H7 (cell line): ENCODE results near the gene MAP7D2. TPM values are rescaled to one million over a fixed set of nuclear protein-coding genes. Genes with fewer than 3 reads are reported as not detected.

Source experiments
- DNase-seq: peaks from one replicate; pipeline ENCODE4 v3.0.0; 2012
- H3K27me3 ChIP-seq: 2 replicates; pipeline ENCODE4 v1.6.0; 2011; ENCODE audit warnings: mild to moderate bottlenecking, low read length; ENCODE audit not compliant: control insufficient read depth, insufficient read depth
- H3K36me3 ChIP-seq: replicated peaks from 2 replicates; pipeline ENCODE4 v1.5.1; 2011; ENCODE audit warnings: low read length; ENCODE audit not compliant: control insufficient read depth, insufficient read depth
- H3K4me3 ChIP-seq: 2 replicates; pipeline ENCODE4 v1.5.1; 2011; ENCODE audit warnings: low read depth, mild to moderate bottlenecking, control low read depth, low read length, moderate library complexity; ENCODE audit not compliant: insufficient read depth
- total RNA-seq: library from RNA; depleted of rRNA; stranded (reverse); fragments of >200 nt; shearing (Covaris generic); gene quantifications from 2 replicates; pipeline ENCODE4 v1.2.3, GENCODE V29; 2014

The MAP7D2 gene
- total RNA-seq, 1 experiment from 2014 or later, result 0.45 TPM

DNA sequence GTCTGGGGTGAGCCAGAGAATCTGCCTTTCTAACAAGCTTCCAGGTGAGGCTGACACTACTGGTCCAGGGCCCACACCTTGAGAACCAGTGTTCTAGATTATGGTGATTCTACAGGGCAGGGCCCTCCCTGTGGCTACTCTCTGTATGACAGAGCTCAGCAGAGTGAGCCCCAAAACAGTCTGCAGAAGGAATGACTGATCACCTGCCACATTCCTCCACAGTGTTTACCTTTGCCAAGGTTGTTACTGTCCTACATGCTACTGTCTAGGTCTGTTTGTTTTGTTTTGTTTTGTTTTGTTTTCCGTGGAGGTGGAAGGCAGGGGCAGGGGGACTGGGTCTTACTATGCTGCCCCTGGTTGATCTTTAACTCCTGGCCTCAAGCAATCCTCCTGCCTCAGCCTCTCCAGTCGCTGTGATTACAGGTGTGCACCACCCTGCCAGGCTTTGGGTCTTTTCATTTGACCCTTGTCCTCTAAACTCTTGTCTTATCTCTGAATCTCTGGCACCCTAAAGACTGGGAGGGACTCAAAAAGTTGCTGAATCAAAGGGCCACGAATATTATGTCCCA is 45.1 kb downstream of the MAP7D2 start:
- H3K27me3 ChIP-seq, result no peaks in the 10 kb centered on the region
- DNase-seq, result no peak

DNA sequence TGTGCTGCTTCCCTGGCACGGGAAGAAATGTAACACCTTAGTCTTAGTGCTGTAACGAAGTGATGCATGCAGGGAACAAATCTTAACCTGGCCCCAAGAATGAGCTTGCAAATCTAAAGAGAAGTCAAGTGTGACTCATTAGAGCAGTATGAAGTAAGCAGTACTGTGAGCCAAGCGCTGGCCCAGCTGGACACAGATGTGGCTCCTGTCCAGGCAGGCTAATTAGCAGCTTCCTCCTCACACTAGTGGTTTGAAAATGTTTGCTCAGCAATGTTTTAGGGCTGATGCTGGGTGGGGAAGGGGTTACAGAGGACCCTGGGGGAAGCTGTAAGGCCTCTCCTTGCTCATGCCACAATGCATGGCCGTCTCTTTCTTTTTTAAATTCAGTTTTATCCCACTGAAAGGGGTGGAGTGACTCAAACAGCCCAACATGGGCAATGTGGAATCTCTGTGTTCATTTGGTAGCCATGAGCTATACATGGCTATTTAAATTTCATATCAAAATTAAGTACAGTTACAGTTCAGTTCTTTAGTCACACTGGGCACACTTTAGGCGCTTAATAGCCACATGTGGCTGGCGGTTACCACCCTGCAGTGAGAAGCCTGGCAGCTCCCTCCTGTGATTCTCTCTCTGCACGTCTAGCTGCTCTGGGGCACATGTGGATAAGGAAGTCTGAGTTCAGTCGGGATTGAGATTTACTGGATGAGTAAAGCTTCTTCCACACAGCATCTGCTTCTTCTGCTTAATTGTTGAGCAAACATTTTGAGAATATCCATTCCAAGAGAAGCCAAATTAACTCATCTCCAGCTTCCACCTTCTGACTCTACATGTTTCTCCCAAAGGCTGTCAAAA is 48.8 kb downstream of the MAP7D2 start:
- H3K36me3 ChIP-seq, result no peaks in the 10 kb centered on the region
- DNase-seq, result no peak
- H3K27me3 ChIP-seq, result no peaks in the 10 kb centered on the region
- H3K4me3 ChIP-seq, result no peak overlapping the region

More for the DNA sequence above, 45.1 kb downstream of the MAP7D2 start:
- Histone ChIP-seq H3K4me3 (no peak overlapping the region), H3K36me3 (no peaks in the 10 kb centered on the region)

DNA sequence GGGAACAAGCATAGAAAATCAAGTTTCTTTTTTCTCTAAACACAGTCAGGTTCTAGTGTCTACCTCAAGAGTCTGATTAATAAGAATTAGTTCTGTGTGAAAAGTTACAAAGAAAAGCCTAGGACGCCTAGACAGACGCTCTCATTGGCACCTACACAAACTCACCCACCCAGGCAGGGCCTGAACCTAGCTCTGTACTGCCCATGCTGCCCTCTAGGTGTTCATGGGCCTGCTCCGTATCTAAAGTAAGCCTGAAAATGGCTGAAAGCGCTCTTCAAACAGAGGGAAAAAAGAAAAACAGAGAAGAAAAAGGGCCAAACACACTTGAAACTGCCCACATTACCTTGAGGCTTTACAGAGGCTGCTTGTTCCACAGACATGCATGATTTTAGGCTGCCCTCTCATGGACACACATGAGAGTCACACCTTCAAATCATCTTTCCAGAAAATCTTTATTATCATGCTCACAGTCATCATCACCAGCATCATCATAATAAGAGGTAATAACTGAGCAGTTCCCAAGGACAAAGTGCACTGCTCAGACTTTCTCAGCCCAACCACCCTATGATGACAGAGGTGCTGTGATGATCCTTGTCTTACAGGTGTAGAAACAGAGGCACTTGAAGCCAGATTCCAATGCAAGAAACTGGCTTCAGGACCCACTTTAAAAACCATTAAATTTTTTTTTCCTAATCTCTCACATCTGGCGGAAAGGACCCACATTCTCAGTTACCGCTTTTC is 49.6 kb downstream of the MAP7D2 start:
- DNase-seq, result peak; percentile 49
- no peak overlapping the region for H3K4me3 ChIP-seq
- H3K27me3 ChIP-seq, result no peaks in the 10 kb centered on the region
- H3K36me3 ChIP-seq, result no peaks in the 10 kb centered on the region

DNA sequence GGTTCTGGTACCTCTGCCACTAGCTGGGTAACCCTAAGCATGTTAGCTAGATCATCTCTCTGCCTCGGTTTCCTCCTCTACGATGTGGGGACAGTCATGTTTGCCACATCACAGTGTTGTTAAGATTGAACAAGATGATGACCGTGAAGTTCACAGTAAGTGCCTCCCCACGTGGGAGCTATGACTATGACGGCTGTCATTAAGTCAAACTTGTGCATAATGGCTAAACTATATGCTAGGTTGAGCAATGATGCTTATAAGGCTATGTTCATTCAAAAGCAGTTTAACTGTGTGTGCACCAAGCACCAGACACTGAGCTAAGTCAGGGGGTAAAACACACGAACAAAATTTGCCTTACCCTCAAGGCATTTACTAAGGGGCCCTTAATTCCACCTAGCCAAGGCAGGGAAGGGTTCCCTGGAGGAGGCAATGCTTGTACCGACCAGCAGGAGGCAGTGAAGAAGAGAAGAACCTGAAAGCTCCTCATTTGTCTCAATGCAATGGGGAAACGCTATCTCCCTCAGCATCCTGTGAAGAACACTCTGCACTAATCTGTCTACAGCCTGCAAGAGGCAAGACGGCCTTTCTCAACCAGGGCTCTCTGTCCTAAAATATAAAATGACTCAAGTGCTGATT is 52.9 kb downstream of the MAP7D2 start:
- DNase-seq, result peak; percentile 56
- Histone ChIP-seq H3K4me3 (no peak overlapping the region), H3K27me3 (no peaks in the 10 kb centered on the region), H3K36me3 (no peaks in the 10 kb centered on the region)

DNA sequence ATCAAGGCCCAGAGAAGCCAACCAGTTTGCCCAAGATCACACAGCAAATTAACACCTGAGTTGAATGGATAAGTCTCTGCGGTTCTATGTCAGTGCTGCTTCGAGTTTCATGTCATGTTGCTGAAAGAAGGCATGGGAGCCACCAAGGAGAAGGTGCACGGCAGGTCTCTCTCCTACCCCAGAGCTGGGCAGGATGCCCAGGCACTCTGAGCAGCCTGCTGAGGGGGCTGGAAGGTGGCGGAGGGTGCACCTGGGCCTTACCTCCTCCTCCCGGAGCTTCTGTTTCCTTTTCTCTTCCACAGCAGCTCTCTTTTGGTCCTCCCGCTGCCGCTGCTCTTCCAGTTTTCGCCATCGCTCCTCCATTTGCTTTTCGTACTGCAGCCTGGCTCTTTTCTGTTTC is 53.6 kb downstream of the MAP7D2 start:
- no peak overlapping the region for H3K4me3 ChIP-seq
- DNase-seq, result no peak
- H3K27me3 ChIP-seq, result no peaks in the 10 kb centered on the region
- no peaks in the 10 kb centered on the region for H3K36me3 ChIP-seq

DNA sequence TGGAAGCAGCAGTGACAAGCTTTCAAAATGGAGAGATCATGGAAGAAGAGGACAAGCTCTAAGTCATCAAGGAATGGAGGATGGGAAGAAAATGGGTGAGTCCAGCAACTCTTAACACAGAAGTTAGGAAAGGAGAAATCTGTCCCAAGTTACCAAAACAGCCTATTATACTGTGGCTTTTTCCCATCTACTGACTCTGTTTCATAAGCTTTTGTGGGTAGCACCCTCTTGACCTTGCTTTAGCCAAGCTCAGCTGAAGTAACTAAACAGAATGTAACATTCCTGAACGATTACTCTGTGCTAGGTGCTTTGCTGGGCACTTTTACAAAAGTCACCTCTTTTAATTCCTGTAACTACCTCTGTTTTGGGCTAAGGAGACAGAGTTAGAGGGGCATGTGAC is 54.9 kb downstream of the MAP7D2 start:
- DNase-seq, result no peak

DNA sequence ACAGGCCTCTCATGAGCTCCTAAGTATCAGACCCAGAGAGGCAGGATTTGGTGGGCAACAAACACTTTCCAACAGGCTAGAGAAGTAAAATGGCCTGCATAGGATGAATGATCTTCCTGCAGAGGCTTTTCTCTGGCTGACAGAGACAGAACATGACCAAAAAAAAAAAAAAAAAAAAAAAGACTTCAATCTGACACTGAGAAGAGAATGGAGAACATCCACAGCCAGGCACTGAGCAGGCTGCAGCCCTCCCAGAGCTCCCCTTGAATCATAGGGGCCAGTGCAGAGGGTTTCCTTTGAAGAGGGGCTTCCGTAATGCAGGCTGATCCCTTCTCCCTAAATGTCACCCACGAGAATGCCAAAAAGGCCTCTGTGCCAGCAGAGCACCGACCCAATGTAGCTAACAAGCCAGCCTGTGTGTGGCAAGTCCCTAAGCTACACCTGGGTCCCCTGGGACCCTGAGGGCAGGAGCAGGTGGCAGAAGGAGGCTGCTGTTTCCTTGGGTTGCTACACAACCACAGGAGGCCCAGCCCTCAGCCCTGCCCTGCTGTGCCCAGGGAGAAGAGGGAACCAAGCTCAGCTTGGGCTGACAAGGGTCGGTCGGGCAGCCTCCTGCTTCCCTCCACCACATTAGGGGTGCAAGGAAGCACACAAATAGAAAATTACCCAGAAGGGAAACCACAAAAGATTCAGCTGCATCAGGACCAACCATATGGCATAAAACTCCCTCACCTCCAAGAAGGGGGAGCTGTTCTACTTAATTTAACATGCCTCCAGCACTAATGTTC is 55.6 kb downstream of the MAP7D2 start:
- no peak overlapping the region for H3K4me3 ChIP-seq
- H3K36me3 ChIP-seq, result no peaks in the 10 kb centered on the region
- H3K27me3 ChIP-seq, result no peaks in the 10 kb centered on the region
- DNase-seq, result no peak

More for the DNA sequence above, 54.9 kb downstream of the MAP7D2 start:
- no peaks in the 10 kb centered on the region for H3K36me3 ChIP-seq
- no peaks in the 10 kb centered on the region for H3K27me3 ChIP-seq
- no peak overlapping the region for H3K4me3 ChIP-seq

DNA sequence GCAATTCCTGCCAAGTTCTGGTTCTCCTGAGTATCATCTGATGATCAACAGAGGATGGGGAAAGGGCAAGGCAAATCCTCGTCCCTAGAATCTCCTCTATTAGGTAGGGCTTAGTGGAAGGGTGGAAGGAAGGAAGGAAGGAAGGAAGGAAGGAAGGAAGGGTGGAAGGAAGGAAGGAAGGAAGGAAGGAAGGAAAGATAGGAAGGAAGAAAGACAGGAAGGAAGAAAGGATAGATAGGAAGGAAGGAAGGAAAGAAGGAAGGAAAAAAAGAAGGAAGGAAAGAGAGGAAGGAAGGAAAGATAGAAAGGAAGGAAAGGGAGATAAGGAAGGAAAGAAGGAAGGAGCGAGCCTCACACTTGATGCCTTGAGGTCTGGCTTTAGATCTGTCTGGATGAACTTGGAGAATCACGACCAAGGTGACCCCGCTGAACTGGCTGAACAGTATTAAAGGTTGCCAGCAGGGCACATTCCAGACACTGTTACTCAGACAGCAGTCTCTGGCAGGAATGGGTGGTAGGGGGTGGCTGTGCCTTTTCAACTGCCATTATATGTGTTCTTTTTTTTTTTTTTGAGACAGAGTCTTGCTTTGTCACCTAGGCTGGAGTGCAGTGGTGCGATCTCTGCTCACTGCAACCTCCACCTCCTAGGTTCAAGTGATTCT is 57.1 kb downstream of the MAP7D2 start:
- Histone ChIP-seq H3K27me3 (no peaks in the 10 kb centered on the region), H3K36me3 (no peaks in the 10 kb centered on the region), H3K4me3 (no peak overlapping the region)
- DNase-seq, result no peak

DNA sequence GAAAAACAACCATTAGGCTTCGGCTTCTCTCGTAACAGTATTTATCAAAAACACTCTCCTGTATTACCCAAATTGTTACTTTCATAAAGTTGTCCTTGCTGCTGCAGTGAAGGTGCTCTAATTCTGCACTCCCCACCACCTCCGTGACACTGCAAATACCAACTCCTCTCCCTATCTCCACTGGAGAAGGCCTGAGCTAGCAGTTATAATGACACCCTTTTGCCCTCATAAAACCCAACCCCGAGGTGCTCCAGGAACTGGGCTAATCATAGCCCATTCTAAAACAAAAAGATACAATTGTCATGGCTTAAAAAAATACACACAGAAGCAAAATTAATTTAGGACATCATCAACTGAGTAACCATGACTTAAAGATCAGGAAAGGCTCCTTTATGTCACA is 59.2 kb downstream of the MAP7D2 start:
- DNase-seq, result no peak
- no peak overlapping the region for H3K4me3 ChIP-seq
- no peaks in the 10 kb centered on the region for H3K36me3 ChIP-seq
- no peaks in the 10 kb centered on the region for H3K27me3 ChIP-seq

DNA sequence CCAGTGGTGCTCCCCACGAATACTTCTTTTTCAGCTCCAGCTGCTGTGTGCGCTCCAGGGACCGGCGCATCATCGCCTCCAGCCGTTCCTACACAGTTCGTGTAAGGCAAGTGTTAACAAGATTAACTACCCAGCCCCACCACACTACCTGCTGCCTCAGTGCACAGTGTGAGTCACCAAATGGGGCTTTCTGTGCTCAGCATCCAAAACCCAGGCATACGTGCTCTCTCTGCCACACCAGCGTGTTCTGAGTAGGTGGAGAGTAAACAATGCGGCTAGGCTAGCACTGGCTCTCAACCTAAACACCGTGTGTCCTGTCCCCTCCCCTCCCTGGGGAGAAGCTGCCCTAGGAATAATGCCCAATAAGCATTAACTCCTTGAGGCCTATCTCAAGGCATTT is 60.0 kb downstream of the MAP7D2 start:
- Histone ChIP-seq H3K4me3 (no peak overlapping the region), H3K36me3 (no peaks in the 10 kb centered on the region), H3K27me3 (no peaks in the 10 kb centered on the region)
- DNase-seq, result no peak

DNA sequence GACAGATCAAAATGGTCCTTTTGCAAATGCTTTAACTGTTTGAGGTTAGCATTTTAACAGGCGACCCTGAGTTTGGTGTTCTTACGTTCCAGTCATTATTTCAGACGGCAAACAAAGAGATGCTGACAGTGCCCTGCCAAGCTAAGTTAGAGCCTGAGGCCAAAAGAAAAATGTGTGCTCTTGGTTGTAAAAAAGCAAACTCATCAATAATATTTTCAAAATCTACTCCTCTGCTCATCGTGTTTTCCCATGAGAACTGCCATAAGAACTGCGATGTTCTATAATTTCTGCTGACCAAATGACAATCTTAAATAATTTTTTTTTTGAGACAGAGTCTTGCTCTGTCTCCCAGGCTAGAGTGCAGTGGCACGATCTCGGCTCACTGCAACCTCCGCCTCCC is 63.2 kb downstream of the MAP7D2 start:
- Histone ChIP-seq H3K36me3 (no peaks in the 10 kb centered on the region), H3K27me3 (no peaks in the 10 kb centered on the region), H3K4me3 (no peak overlapping the region)
- DNase-seq, result no peak

DNA sequence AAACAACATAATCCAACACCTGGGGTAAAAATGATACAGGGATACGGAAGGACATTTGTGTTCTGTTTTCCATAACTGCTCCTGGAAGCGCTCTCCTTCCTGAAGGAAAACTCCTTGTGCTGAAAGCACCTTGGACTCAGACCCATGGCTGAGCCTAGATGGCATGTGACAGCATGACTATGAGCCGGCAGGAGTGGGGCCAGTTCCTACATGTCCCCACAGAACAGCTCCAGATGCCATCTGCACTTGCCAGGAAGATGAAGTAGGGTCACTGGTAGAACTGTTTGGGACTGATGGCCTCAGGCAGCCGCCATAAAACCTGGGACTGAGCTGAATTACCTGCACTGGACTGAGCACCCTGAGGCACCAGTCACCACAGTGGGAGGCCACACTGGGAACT is 69.8 kb downstream of the MAP7D2 start:
- no peaks in the 10 kb centered on the region for H3K36me3 ChIP-seq
- no peak overlapping the region for H3K4me3 ChIP-seq
- no peak for DNase-seq
- no peaks in the 10 kb centered on the region for H3K27me3 ChIP-seq

DNA sequence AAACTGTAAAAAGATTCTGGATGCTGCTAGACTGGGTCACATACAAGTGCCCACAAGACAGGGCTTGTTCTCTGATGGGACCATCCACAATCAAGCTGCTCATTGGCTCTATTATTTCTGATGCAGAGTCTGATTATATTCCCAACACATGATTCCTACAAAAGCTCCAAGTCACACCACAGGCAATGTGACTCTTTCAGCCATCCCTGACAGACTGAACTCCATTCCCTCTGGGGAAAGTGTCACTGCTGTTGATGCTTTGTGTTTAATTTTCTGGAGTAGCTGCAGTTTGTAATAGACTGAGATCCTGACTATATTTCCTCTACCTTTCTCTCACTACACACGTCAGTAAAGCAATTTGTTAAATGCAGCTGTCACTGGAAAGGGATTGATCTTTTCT is 70.5 kb downstream of the MAP7D2 start:
- Histone ChIP-seq H3K27me3 (no peaks in the 10 kb centered on the region), H3K36me3 (no peaks in the 10 kb centered on the region), H3K4me3 (no peak overlapping the region)
- DNase-seq, result no peak

DNA sequence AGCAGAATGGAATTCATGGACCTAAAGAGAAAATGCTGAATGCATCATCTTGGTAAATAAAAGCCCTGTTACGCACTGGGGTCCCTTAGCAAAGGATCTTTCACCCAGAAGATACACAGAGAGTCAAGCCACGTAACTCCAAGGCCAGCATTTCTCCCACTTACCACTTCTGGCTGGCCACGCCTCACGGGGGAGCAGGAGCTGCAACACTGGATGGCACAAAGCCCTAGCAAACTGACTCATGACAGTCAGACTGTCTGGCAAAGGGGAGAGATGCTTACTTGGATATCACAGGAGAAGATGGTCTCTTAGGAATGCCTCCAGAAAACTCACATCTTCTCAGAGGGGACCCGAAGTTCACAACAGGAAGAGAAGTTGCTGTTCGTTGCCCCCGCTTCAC is 74.5 kb downstream of the MAP7D2 start:
- Histone ChIP-seq H3K27me3 (no peaks in the 10 kb centered on the region), H3K36me3 (no peaks in the 10 kb centered on the region), H3K4me3 (no peak overlapping the region)
- no peak for DNase-seq
